Kidney glomerular epithelial cell (primary cell): ENCODE measurements around the gene SUSD4.
A peak's percentile ranks its signal among the peaks of the same experiment; 100 is the strongest.

Experiments used
- DNase-seq: peaks from one replicate; lab custom pipeline; 2025; lab: John Stamatoyannopoulos, UW

SUSD4 gene

GRCh38 chr1:223328566-223328965 is 35.4 kb downstream of the SUSD4 start:
- DNase-seq: no peak

GRCh38 chr1:223326776-223327175 is 37.2 kb downstream of the SUSD4 start:
- DNase-seq: no peak

- DNase-seq: no peak
These were observed 40.2 kb downstream of the SUSD4 start for GRCh38 chr1:223323491-223324484.

GRCh38 chr1:223322868-223323267 is 41.1 kb downstream of the SUSD4 start:
- no peak for DNase-seq

- no peak for DNase-seq
These were observed 43.0 kb downstream of the SUSD4 start for GRCh38 chr1:223320959-223321358.

GRCh38 chr1:223319905-223320580 is 43.9 kb downstream of the SUSD4 start:
- DNase-seq: peak; percentile 4

- no peak for DNase-seq
These were observed 44.6 kb downstream of the SUSD4 start for GRCh38 chr1:223319398-223319797.

GRCh38 chr1:223316082-223316481 is 47.9 kb downstream of the SUSD4 start:
- DNase-seq: no peak

- DNase-seq: no peak
These were observed 48.3 kb downstream of the SUSD4 start for GRCh38 chr1:223315665-223316064.

GRCh38 chr1:223313415-223313754 is 50.6 kb downstream of the SUSD4 start:
- DNase-seq: no peak

GRCh38 chr1:223312705-223313414 is 51.1 kb downstream of the SUSD4 start:
- DNase-seq: no peak

- no peak for DNase-seq
These were observed 51.7 kb downstream of the SUSD4 start for GRCh38 chr1:223312273-223312672.

GRCh38 chr1:223311826-223312225 is 52.1 kb downstream of the SUSD4 start:
- no peak for DNase-seq

GRCh38 chr1:223308136-223308535 is 55.8 kb downstream of the SUSD4 start:
- DNase-seq: no peak

GRCh38 chr1:223307544-223307943 is 56.4 kb downstream of the SUSD4 start:
- no peak for DNase-seq

- DNase-seq: no peak
These were observed 59.0 kb downstream of the SUSD4 start for GRCh38 chr1:223304931-223305330.

GRCh38 chr1:223301371-223301770 is 62.6 kb downstream of the SUSD4 start:
- DNase-seq: no peak

- DNase-seq: no peak
These were observed 64.4 kb downstream of the SUSD4 start for GRCh38 chr1:223299553-223299952.

GRCh38 chr1:223298701-223299100 is 65.3 kb downstream of the SUSD4 start:
- DNase-seq: no peak

- no peak for DNase-seq
These were observed 66.2 kb downstream of the SUSD4 start for GRCh38 chr1:223297800-223298199.

- DNase-seq: no peak
These were observed 72.2 kb downstream of the SUSD4 start for GRCh38 chr1:223291796-223292195.

GRCh38 chr1:223290397-223290796 is 73.6 kb downstream of the SUSD4 start:
- no peak for DNase-seq

GRCh38 chr1:223289621-223290020 is 74.4 kb downstream of the SUSD4 start:
- DNase-seq: no peak
